Measurements from ENCODE around the gene PRKCQ.
"Not testable (repeated sequence)": the region's sequence is repeated elsewhere in the genome, so short reads cannot be mapped to it uniquely, and the experiment has no call there.

PRKCQ gene

GRCh38 chr10:6595499-6595898, 15.4 kb upstream of the PRKCQ start:
- Histone ChIP-seq H3K36me3 (ENCODE audit: control insufficient read depth, insufficient read depth, low read length) (no peaks in the 10 kb centered on the region), H3K4me1 (ENCODE audit: control insufficient read depth, insufficient read depth, low read length, poor library complexity, severe bottlenecking) (no peaks in the 10 kb centered on the region), H3K9me3 (ENCODE audit: control insufficient read depth, low read length) (no peaks in the 10 kb centered on the region), H3K4me3 (ENCODE audit: extremely low read depth, insufficient read depth, low read length, poor library complexity, severe bottlenecking) (no peak overlapping the region), H3K27ac (ENCODE audit: low read depth, low read length, severe bottlenecking) (no peak overlapping the region)
- WGBS, 2 experiments (ENCODE audit: insufficient coverage in 2 of 2): 100% methylated on average over 1 to 2 of the region's 4 CpGs

- Histone ChIP-seq H3K9me3 (ENCODE audit: control insufficient read depth, low read length) (no peaks in the 10 kb centered on the region), H3K4me3 (ENCODE audit: extremely low read depth, insufficient read depth, low read length, poor library complexity, severe bottlenecking) (no peak overlapping the region), H3K36me3 (ENCODE audit: control insufficient read depth, insufficient read depth, low read length) (no peaks in the 10 kb centered on the region), H3K27ac (ENCODE audit: low read depth, low read length, severe bottlenecking) (no peak overlapping the region), H3K4me1 (ENCODE audit: control insufficient read depth, insufficient read depth, low read length, poor library complexity, severe bottlenecking) (no peaks in the 10 kb centered on the region)
- 75 to 92% methylated on average over 5 to 6 of the region's 7 CpGs for WGBS, 2 experiments (ENCODE audit: insufficient coverage in 2 of 2)
These were observed 13.2 kb upstream of the PRKCQ start for GRCh38 chr10:6593241-6593671.

GRCh38 chr10:6592080-6592479, 12.0 kb upstream of the PRKCQ start:
- Histone ChIP-seq H3K36me3 (ENCODE audit: control insufficient read depth, insufficient read depth, low read length) (no peaks in the 10 kb centered on the region), H3K27ac (ENCODE audit: low read depth, low read length, severe bottlenecking) (no peak overlapping the region), H3K9me3 (ENCODE audit: control insufficient read depth, low read length) (no peaks in the 10 kb centered on the region), H3K4me1 (ENCODE audit: control insufficient read depth, insufficient read depth, low read length, poor library complexity, severe bottlenecking) (no peaks in the 10 kb centered on the region), H3K4me3 (ENCODE audit: extremely low read depth, insufficient read depth, low read length, poor library complexity, severe bottlenecking) (no peak overlapping the region)

GRCh38 chr10:6591668-6592067, 11.6 kb upstream of the PRKCQ start:
- Histone ChIP-seq H3K4me3 (ENCODE audit: extremely low read depth, insufficient read depth, low read length, poor library complexity, severe bottlenecking) (no peak overlapping the region), H3K27ac (ENCODE audit: low read depth, low read length, severe bottlenecking) (no peak overlapping the region), H3K9me3 (ENCODE audit: control insufficient read depth, low read length) (no peaks in the 10 kb centered on the region), H3K36me3 (ENCODE audit: control insufficient read depth, insufficient read depth, low read length) (no peaks in the 10 kb centered on the region), H3K4me1 (ENCODE audit: control insufficient read depth, insufficient read depth, low read length, poor library complexity, severe bottlenecking) (no peaks in the 10 kb centered on the region)
- 83 to 88% methylated on average over 1 to 2 of the region's 2 CpGs for WGBS, 2 experiments (ENCODE audit: insufficient coverage in 2 of 2)

- Histone ChIP-seq H3K4me3 (ENCODE audit: extremely low read depth, insufficient read depth, low read length, poor library complexity, severe bottlenecking) (no peak overlapping the region), H3K4me1 (ENCODE audit: control insufficient read depth, insufficient read depth, low read length, poor library complexity, severe bottlenecking) (no peaks in the 10 kb centered on the region), H3K27ac (ENCODE audit: low read depth, low read length, severe bottlenecking) (no peak overlapping the region), H3K36me3 (ENCODE audit: control insufficient read depth, insufficient read depth, low read length) (no peaks in the 10 kb centered on the region), H3K9me3 (ENCODE audit: control insufficient read depth, low read length) (no peaks in the 10 kb centered on the region)
- 96 to 98% methylated on average over 3 to 4 of the region's 4 CpGs for WGBS, 2 experiments (ENCODE audit: insufficient coverage in 2 of 2)
These were observed 10.0 kb upstream of the PRKCQ start for GRCh38 chr10:6590100-6590499.

GRCh38 chr10:6589287-6590094, 9.4 kb upstream of the PRKCQ start:
- Histone ChIP-seq H3K9me3 (ENCODE audit: control insufficient read depth, low read length) (no peaks in the 10 kb centered on the region), H3K27ac (ENCODE audit: low read depth, low read length, severe bottlenecking) (no peak overlapping the region), H3K36me3 (ENCODE audit: control insufficient read depth, insufficient read depth, low read length) (no peaks in the 10 kb centered on the region), H3K4me3 (ENCODE audit: extremely low read depth, insufficient read depth, low read length, poor library complexity, severe bottlenecking) (no peak overlapping the region), H3K4me1 (ENCODE audit: control insufficient read depth, insufficient read depth, low read length, poor library complexity, severe bottlenecking) (no peaks in the 10 kb centered on the region)
- WGBS, 2 experiments (ENCODE audit: insufficient coverage in 2 of 2): 66 to 78% methylated on average over 5 to 8 of the region's 11 CpGs

GRCh38 chr10:6588845-6589244, 8.8 kb upstream of the PRKCQ start:
- Histone ChIP-seq H3K9me3 (ENCODE audit: control insufficient read depth, low read length) (no peaks in the 10 kb centered on the region), H3K4me3 (ENCODE audit: extremely low read depth, insufficient read depth, low read length, poor library complexity, severe bottlenecking) (no peak overlapping the region), H3K4me1 (ENCODE audit: control insufficient read depth, insufficient read depth, low read length, poor library complexity, severe bottlenecking) (no peaks in the 10 kb centered on the region), H3K36me3 (ENCODE audit: control insufficient read depth, insufficient read depth, low read length) (no peaks in the 10 kb centered on the region), H3K27ac (ENCODE audit: low read depth, low read length, severe bottlenecking) (no peak overlapping the region)
- 92 to 100% methylated on average over 2 of the region's 3 CpGs for WGBS, 2 experiments (ENCODE audit: insufficient coverage in 2 of 2)

- Histone ChIP-seq H3K36me3 (ENCODE audit: control insufficient read depth, insufficient read depth, low read length) (no peaks in the 10 kb centered on the region), H3K9me3 (ENCODE audit: control insufficient read depth, low read length) (no peaks in the 10 kb centered on the region), H3K27ac (ENCODE audit: low read depth, low read length, severe bottlenecking) (no peak overlapping the region), H3K4me1 (ENCODE audit: control insufficient read depth, insufficient read depth, low read length, poor library complexity, severe bottlenecking) (no peaks in the 10 kb centered on the region), H3K4me3 (ENCODE audit: extremely low read depth, insufficient read depth, low read length, poor library complexity, severe bottlenecking) (no peak overlapping the region)
- WGBS, 2 experiments (ENCODE audit: insufficient coverage in 2 of 2): 93 to 100% methylated on average over 2 of the region's 3 CpGs
These were observed 8.0 kb upstream of the PRKCQ start for GRCh38 chr10:6588082-6588481.

GRCh38 chr10:6586501-6586900, 6.4 kb upstream of the PRKCQ start:
- Histone ChIP-seq H3K36me3 (ENCODE audit: control insufficient read depth, insufficient read depth, low read length) (no peaks in the 10 kb centered on the region), H3K9me3 (ENCODE audit: control insufficient read depth, low read length) (no peaks in the 10 kb centered on the region), H3K4me1 (ENCODE audit: control insufficient read depth, insufficient read depth, low read length, poor library complexity, severe bottlenecking) (no peaks in the 10 kb centered on the region), H3K27ac (ENCODE audit: low read depth, low read length, severe bottlenecking) (no peak overlapping the region), H3K4me3 (ENCODE audit: extremely low read depth, insufficient read depth, low read length, poor library complexity, severe bottlenecking) (no peak overlapping the region)
- 73 to 100% methylated on average over 2 of the region's 4 CpGs for WGBS, 2 experiments (ENCODE audit: insufficient coverage in 2 of 2)

GRCh38 chr10:6583447-6583846, 3.4 kb upstream of the PRKCQ start:
- Histone ChIP-seq H3K27ac (ENCODE audit: low read depth, low read length, severe bottlenecking) (no peak overlapping the region), H3K36me3 (ENCODE audit: control insufficient read depth, insufficient read depth, low read length) (no peaks in the 10 kb centered on the region), H3K4me1 (ENCODE audit: control insufficient read depth, insufficient read depth, low read length, poor library complexity, severe bottlenecking) (no peaks in the 10 kb centered on the region), H3K4me3 (ENCODE audit: extremely low read depth, insufficient read depth, low read length, poor library complexity, severe bottlenecking) (no peak overlapping the region), H3K9me3 (ENCODE audit: control insufficient read depth, low read length) (no peaks in the 10 kb centered on the region)
- WGBS, 2 experiments (ENCODE audit: insufficient coverage in 2 of 2): 95 to 97% methylated on average over 6 to 8 of the region's 10 CpGs

GRCh38 chr10:6582913-6583312, 2.8 kb upstream of the PRKCQ start:
- H3K27ac ChIP-seq (ENCODE audit: low read depth, low read length, severe bottlenecking); H3K9me3 ChIP-seq (ENCODE audit: control insufficient read depth, low read length); H3K4me1 ChIP-seq (ENCODE audit: control insufficient read depth, insufficient read depth, low read length, poor library complexity, severe bottlenecking); H3K4me3 ChIP-seq (ENCODE audit: extremely low read depth, insufficient read depth, low read length, poor library complexity, severe bottlenecking); H3K36me3 ChIP-seq (ENCODE audit: control insufficient read depth, insufficient read depth, low read length): not testable (repeated sequence)
- 93 to 99% methylated on average over 6 to 8 of the region's 8 CpGs for WGBS, 2 experiments (ENCODE audit: insufficient coverage in 2 of 2)

All from mesodermal cell (in vitro differentiated cells).